NCI-H2081 treated with DMSO at 0.1 percent for 48 hours (cell line): Measurements from ENCODE around the gene CDK5RAP1.

ENCODE experiments used
- DNase-seq: peaks from one replicate; lab custom pipeline; 2025; lab: John Stamatoyannopoulos, UW

CDK5RAP1 gene

GRCh38 chr20:33333616-33334015 is 67.7 kb downstream of the CDK5RAP1 start:
- no peak for DNase-seq

- no peak for DNase-seq
Observed at GRCh38 chr20:33332905-33333456, 68.3 kb downstream of the CDK5RAP1 start.

- DNase-seq, result no peak
Observed at GRCh38 chr20:33328157-33329137, 72.9 kb downstream of the CDK5RAP1 start.

GRCh38 chr20:33325350-33325749 is 76.0 kb downstream of the CDK5RAP1 start:
- DNase-seq, result no peak

- DNase-seq, result no peak
Observed at GRCh38 chr20:33323236-33323635, 78.1 kb downstream of the CDK5RAP1 start.

GRCh38 chr20:33322456-33322855 is 78.9 kb downstream of the CDK5RAP1 start:
- no peak for DNase-seq

GRCh38 chr20:33320006-33320405 is 81.3 kb downstream of the CDK5RAP1 start:
- DNase-seq, result no peak

GRCh38 chr20:33318096-33318429 is 83.3 kb downstream of the CDK5RAP1 start:
- DNase-seq, result no peak

- no peak for DNase-seq
Observed at GRCh38 chr20:33317424-33318095, 83.8 kb downstream of the CDK5RAP1 start.

- no peak for DNase-seq
Observed at GRCh38 chr20:33316958-33317357, 84.4 kb downstream of the CDK5RAP1 start.

- no peak for DNase-seq
Observed at GRCh38 chr20:33316343-33316742, 85.0 kb downstream of the CDK5RAP1 start.

- DNase-seq, result no peak
Observed at GRCh38 chr20:33313686-33314314, 87.5 kb downstream of the CDK5RAP1 start.

- DNase-seq, result no peak
Observed at GRCh38 chr20:33312583-33312982, 88.7 kb downstream of the CDK5RAP1 start.

- DNase-seq, result no peak
Observed at GRCh38 chr20:33311996-33312395, 89.3 kb downstream of the CDK5RAP1 start.

GRCh38 chr20:33311011-33311410 is 90.3 kb downstream of the CDK5RAP1 start:
- DNase-seq, result no peak

GRCh38 chr20:33310327-33310899 is 90.9 kb downstream of the CDK5RAP1 start:
- DNase-seq, result no peak

- DNase-seq, result no peak
Observed at GRCh38 chr20:33309631-33310030, 91.7 kb downstream of the CDK5RAP1 start.
